Epithelial cell of proximal tubule (primary cell): ENCODE measurements around the gene EPRS1. TPM values are rescaled to one million over a fixed set of nuclear protein-coding genes. Genes with fewer than 3 reads are reported as not detected.

Experiments
- DNase-seq: peaks from one replicate; pipeline ENCODE4 v3.0.0-alpha.2; 2011; ENCODE audit warnings: low read depth
- H3K4me3 ChIP-seq: 2 replicates; pipeline ENCODE4 v1.5.1; 2011; ENCODE audit warnings: low read depth, mild to moderate bottlenecking, low read length
- total RNA-seq: library from RNA; depleted of rRNA; stranded (reverse); fragments of >200 nt; gene quantifications from 2 replicates; pipeline ENCODE4 v1.2.3, GENCODE V29; 2015
- TF ChIP-seq, protein P1 (sequence below): conservative IDR thresholded peaks from 2 replicates; pipeline ENCODE4 v1.5.1; 2012; ENCODE audit warnings: low read depth, mild to moderate bottlenecking, low read length

Gene EPRS1
- total RNA-seq, 1 donor from 2014 or later = 63.8 TPM

DNA sequence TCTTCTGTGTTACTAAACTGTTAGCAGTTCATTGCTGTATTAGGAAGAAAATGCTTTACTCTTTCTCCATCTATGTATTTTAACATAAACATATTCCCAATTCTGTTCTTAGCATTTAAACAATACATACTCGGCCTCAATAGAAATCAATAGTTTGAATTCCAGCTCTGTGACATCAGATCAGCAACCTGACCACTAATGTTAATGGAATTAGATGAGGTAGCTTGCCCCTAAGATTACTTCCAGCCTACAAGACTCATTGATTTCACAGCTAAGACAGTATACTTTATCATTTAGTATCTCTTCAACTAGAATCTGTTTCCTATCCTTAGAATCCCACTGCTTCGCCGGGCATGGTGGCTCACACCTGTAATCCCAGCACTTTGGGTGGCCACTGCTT lies 38.9 kb downstream of the EPRS1 start:
- TF ChIP-seq, protein P1, sequence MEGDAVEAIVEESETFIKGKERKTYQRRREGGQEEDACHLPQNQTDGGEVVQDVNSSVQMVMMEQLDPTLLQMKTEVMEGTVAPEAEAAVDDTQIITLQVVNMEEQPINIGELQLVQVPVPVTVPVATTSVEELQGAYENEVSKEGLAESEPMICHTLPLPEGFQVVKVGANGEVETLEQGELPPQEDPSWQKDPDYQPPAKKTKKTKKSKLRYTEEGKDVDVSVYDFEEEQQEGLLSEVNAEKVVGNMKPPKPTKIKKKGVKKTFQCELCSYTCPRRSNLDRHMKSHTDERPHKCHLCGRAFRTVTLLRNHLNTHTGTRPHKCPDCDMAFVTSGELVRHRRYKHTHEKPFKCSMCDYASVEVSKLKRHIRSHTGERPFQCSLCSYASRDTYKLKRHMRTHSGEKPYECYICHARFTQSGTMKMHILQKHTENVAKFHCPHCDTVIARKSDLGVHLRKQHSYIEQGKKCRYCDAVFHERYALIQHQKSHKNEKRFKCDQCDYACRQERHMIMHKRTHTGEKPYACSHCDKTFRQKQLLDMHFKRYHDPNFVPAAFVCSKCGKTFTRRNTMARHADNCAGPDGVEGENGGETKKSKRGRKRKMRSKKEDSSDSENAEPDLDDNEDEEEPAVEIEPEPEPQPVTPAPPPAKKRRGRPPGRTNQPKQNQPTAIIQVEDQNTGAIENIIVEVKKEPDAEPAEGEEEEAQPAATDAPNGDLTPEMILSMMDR = no peak
- no peak overlapping the region for H3K4me3 ChIP-seq
- no peak for DNase-seq

DNA sequence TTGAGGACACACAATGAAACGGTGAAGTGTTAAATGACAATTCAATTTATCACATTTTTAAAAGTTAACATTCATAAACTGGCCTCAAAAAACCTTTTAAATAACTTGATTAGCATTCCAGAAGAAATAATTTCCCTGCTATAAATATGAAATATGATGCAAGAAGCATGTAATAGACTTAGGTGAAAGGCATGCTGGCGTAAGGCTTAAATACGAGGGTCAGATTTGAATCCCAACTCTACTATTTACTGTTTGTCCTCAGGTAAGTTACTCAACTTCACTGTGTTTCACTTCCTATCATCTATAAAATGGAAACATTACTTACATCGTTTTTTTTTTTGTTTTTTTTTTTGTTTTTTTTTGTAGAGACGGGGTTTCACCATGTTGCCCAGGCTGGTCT lies 40.8 kb downstream of the EPRS1 start:
- TF ChIP-seq, protein P1 = no peak
- H3K4me3 ChIP-seq = no peak overlapping the region
- DNase-seq = no peak

DNA sequence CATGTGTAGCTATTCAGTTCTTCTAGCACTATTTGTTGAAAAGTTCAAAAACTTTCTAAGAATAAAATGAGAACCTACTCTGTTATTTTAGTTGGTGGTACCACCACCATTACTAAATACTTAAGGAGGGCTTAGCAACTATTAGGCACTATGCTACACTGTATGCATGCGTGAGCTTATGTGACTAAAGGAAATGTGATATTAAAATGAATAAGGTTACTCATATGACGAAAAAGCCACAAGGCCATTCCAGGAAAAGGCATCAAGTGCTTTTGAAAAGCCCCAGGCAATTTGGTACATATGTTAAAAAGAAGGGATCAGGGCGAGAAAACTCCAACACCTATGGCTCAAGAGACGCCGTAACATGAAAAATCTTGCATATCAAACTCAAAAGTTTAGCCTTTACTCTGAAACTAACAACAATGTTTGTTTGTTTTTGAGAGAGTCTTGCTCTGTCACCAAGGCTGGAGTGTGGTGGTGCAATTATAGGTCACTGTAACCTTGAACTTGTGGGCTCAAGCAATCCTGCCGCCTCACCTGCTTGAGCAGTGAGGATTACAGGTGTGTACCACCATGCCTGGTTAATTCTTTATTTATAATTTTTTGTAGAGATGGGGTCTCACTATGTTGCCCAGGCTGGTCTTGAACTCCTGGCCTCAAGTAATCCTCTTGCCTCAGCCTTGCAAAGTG lies 42.5 kb downstream of the EPRS1 start:
- no peak for DNase-seq
- TF ChIP-seq, protein P1 = no peak

DNA sequence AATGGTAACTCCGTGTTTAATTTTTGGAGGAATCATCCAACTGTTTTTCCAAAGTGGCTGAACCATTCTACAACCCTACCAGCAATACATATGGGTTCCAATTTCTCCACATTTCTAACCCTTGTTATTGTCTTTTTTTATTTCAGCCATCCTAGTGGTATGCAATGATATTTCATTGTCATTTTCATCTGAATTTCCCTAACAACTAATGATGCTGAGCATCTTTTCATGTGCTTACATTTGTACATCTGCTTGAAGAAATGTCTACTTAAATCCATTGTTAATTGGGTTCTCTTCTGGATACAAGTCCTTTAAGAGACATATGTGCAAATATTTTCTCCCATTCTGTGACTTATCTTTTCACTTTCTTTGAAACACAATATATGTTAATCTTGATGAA lies 43.3 kb downstream of the EPRS1 start:
- H3K4me3 ChIP-seq = no peak overlapping the region
- no peak for DNase-seq
- TF ChIP-seq, protein P1 = no peak

More for the DNA sequence above, 42.5 kb downstream of the EPRS1 start:
- H3K4me3 ChIP-seq = no peak overlapping the region

DNA sequence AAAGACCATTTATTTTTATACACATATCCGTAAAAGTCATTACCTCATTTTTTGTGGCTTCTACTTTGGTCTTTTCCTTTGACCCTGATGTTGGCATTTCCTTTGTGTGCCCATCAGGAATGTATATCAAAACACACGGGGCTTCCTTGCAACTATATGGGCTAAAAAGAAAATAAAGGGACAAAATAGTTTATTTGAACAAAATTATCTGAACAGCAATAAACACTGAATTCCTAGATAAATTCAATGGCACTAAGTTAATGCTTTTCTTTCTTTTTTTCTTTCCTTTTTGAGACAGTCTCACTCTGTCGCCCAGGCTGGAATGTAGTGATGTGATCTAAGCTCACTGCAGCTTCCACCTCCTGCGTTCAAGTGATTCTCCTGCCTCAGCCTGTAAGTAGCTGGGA lies 45.2 kb downstream of the EPRS1 start:
- DNase-seq = no peak
- TF ChIP-seq, protein P1 = no peak

DNA sequence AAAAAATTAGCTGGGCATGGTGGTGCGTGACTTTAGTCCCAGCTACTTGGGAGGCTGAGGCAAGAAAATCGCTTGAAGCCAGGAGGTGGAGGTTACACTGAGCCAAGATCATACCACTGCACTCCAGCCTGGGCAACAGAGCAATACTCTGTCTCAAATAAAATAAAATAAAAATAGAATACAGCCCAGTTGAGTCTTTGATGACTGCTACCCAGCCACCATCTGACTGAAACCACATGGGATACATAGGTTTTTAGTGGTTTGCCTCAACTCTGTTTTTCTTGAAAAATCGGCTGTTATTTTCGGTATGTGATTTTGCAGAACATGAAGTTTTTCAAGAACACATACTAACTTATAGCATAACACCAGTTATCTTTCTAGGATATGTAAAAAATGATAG lies 46.5 kb downstream of the EPRS1 start:
- no peak overlapping the region for H3K4me3 ChIP-seq
- TF ChIP-seq, protein P1 = no peak
- DNase-seq = no peak

More for the DNA sequence above, 45.2 kb downstream of the EPRS1 start:
- H3K4me3 ChIP-seq = no peak overlapping the region

Other genes starting within 250 kb of the EPRS1 start
- 0.12 TPM in 1 of 2 replicates, not detected in the other for gene SLC30A10, start 117.9 kb downstream of the EPRS1 start, total RNA-seq
- gene BPNT1, start 43.3 kb upstream of the EPRS1 start, total RNA-seq = 32.4 and 35.0 TPM in 2 replicates
- gene IARS2, start 47.6 kb upstream of the EPRS1 start, total RNA-seq = 74.1 and 99.6 TPM in 2 replicates
- gene RAB3GAP2, start 225.9 kb upstream of the EPRS1 start, total RNA-seq = 15.3 and 21.6 TPM in 2 replicates